NCI-H2107 treated with DMSO at 0.1 percent for 48 hours (cell line): Measurements from ENCODE around the gene WNT10A.
A peak's percentile ranks its signal among the peaks of the same experiment; 100 is the strongest.
"Not testable (repeated sequence)": the region's sequence is repeated elsewhere in the genome, so short reads cannot be mapped to it uniquely, and the experiment has no call there.

Experiments used
- DNase-seq: peaks from one replicate; lab custom pipeline; 2025; ENCODE audit not compliant: unreplicated experiment; lab: John Stamatoyannopoulos, UW

Gene WNT10A

GRCh38 chr2:218880102-218880858 lies at the start of gene WNT10A:
Gene WNT10A (plus strand): TSS chr2:218880852. CDS start chr2:218880996, 144 bp downstream.
- peak; percentile 36 for DNase-seq

- DNase-seq: no peak
Observed at GRCh38 chr2:218831378-218831990, 49.2 kb upstream of the WNT10A start, which contains the start of gene PRKAG3. Gene PRKAG3 (minus strand): TSS chr2:218831803.

- DNase-seq: no peak
Observed at GRCh38 chr2:218832081-218832480, 48.6 kb upstream of the WNT10A start.

- DNase-seq: no peak
Observed at GRCh38 chr2:218832520-218832919, 48.1 kb upstream of the WNT10A start.

- no peak for DNase-seq
Observed at GRCh38 chr2:218833023-218833609, 47.5 kb upstream of the WNT10A start.

- DNase-seq: no peak
Observed at GRCh38 chr2:218834685-218835084, 46.0 kb upstream of the WNT10A start.

GRCh38 chr2:218837495-218837894 lies 43.2 kb upstream of the WNT10A start:
- DNase-seq: no peak

- no peak for DNase-seq
Observed at GRCh38 chr2:218839430-218839829, 41.2 kb upstream of the WNT10A start.

- DNase-seq: no peak
Observed at GRCh38 chr2:218839888-218840287, 40.8 kb upstream of the WNT10A start.

GRCh38 chr2:218844334-218844733 lies 36.3 kb upstream of the WNT10A start:
- not testable (repeated sequence) for DNase-seq

GRCh38 chr2:218846963-218847362 lies 33.7 kb upstream of the WNT10A start:
- DNase-seq: not testable (repeated sequence)

GRCh38 chr2:218849721-218850120 lies 30.9 kb upstream of the WNT10A start:
- DNase-seq: no peak

GRCh38 chr2:218850796-218851195 lies 29.9 kb upstream of the WNT10A start:
- no peak for DNase-seq

- no peak for DNase-seq
Observed at GRCh38 chr2:218851286-218851685, 29.4 kb upstream of the WNT10A start.

- DNase-seq: peak; percentile 16
Observed at GRCh38 chr2:218852911-218853667, 27.6 kb upstream of the WNT10A start.

GRCh38 chr2:218853766-218854165 lies 26.9 kb upstream of the WNT10A start:
- no peak for DNase-seq

- no peak for DNase-seq
Observed at GRCh38 chr2:218854860-218855259, 25.8 kb upstream of the WNT10A start.

GRCh38 chr2:218855305-218856166 lies 25.1 kb upstream of the WNT10A start:
- no peak for DNase-seq

GRCh38 chr2:218856167-218856895 lies 24.3 kb upstream of the WNT10A start:
- DNase-seq: no peak

GRCh38 chr2:218856896-218857243 lies 23.8 kb upstream of the WNT10A start:
- no peak for DNase-seq
